IMR-90 (cell line): Measurements from ENCODE around the gene PDE4DIP.
"Not testable (repeated sequence)": the region's sequence is repeated elsewhere in the genome, so short reads cannot be mapped to it uniquely, and the experiment has no call there.

Experiments
- BHLHE40 ChIP-seq: fragments of 150-350 bp; IDR thresholded peaks from 2 replicates; pipeline ENCODE4 v1.6.1; 2016; ENCODE audit warnings: mild to moderate bottlenecking, low read depth, low read length
- CEBPB ChIP-seq: IDR thresholded peaks from 2 replicates; pipeline ENCODE4 v1.6.1; 2012; ENCODE audit warnings: low read depth, low read length, improper control_type of control experiment
- MAFK ChIP-seq: IDR thresholded peaks from 2 replicates; pipeline ENCODE4 v1.6.1; 2012; ENCODE audit warnings: low read depth, low read length, improper control_type of control experiment
- MAZ ChIP-seq: IDR thresholded peaks from 2 replicates; pipeline ENCODE4 v1.6.1; 2012; ENCODE audit warnings: low read depth, mild to moderate bottlenecking, low read length, improper control_type of control experiment, moderate library complexity, borderline replicate concordance
- MXI1 ChIP-seq: IDR thresholded peaks from 2 replicates; pipeline ENCODE4 v1.6.1; 2012; ENCODE audit warnings: low read depth, mild to moderate bottlenecking, low read length, moderate library complexity, borderline replicate concordance
- POLR2A ChIP-seq: IDR thresholded peaks from 2 replicates; pipeline ENCODE4 v1.6.1; 2012; ENCODE audit warnings: mild to moderate bottlenecking, low read depth, low read length
- RFX5 ChIP-seq: IDR thresholded peaks from 2 replicates; pipeline ENCODE4 v1.8.0; 2012; ENCODE audit warnings: low read depth, mild to moderate bottlenecking, low read length, moderate library complexity
- SMC3 ChIP-seq: fragments of 150-350 bp; IDR thresholded peaks from 2 replicates; pipeline ENCODE4 v1.6.1; 2016; ENCODE audit warnings: low read depth, mild to moderate bottlenecking, antibody characterized with exemption, low read length, moderate library complexity
- TF ChIP-seq, protein P1 (sequence below): conservative IDR thresholded peaks from 2 replicates; pipeline ENCODE4 v1.5.1; 2012; ENCODE audit warnings: mild to moderate bottlenecking, low read depth, low read length, improper control_type of control experiment
- TF ChIP-seq, protein P2 (sequence below): fragments of 150-350 bp; IDR thresholded peaks from 2 replicates; pipeline ENCODE4 v1.6.1; 2017; ENCODE audit warnings: mild to moderate bottlenecking, antibody characterized with exemption, low read length, low read depth
- TF ChIP-seq, protein P3 (sequence below): fragments of 150-350 bp; IDR thresholded peaks from 2 replicates; pipeline ENCODE4 v1.6.1; 2016; ENCODE audit warnings: low read depth, mild to moderate bottlenecking, low read length, moderate library complexity, borderline replicate concordance

DNA sequence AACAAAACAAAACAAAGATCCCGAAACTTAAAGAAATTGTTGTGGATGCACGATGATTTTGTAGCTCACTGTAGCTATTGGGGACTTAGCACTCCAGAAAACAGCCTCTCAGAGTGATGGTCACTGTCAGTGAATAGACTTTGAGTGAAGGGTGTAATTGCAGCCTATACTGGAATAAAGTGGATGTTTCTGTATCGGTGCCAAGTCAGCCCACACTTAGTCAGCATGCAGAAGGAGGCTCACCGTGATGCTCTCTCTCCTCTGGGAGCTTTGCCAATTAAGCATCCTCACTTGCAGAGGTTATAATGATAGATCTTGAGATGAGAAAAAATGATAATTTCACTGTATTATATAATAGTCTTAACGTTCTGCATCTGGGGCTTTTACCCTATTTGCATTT, 11.1 kb downstream of the PDE4DIP start:
- not testable (repeated sequence) for TF ChIP-seq SMC3, POLR2A, CEBPB, MAZ, RFX5, MAFK, BHLHE40, MXI1
- TF ChIP-seq, protein P1, sequence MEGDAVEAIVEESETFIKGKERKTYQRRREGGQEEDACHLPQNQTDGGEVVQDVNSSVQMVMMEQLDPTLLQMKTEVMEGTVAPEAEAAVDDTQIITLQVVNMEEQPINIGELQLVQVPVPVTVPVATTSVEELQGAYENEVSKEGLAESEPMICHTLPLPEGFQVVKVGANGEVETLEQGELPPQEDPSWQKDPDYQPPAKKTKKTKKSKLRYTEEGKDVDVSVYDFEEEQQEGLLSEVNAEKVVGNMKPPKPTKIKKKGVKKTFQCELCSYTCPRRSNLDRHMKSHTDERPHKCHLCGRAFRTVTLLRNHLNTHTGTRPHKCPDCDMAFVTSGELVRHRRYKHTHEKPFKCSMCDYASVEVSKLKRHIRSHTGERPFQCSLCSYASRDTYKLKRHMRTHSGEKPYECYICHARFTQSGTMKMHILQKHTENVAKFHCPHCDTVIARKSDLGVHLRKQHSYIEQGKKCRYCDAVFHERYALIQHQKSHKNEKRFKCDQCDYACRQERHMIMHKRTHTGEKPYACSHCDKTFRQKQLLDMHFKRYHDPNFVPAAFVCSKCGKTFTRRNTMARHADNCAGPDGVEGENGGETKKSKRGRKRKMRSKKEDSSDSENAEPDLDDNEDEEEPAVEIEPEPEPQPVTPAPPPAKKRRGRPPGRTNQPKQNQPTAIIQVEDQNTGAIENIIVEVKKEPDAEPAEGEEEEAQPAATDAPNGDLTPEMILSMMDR: not testable (repeated sequence)
- TF ChIP-seq, protein P2, sequence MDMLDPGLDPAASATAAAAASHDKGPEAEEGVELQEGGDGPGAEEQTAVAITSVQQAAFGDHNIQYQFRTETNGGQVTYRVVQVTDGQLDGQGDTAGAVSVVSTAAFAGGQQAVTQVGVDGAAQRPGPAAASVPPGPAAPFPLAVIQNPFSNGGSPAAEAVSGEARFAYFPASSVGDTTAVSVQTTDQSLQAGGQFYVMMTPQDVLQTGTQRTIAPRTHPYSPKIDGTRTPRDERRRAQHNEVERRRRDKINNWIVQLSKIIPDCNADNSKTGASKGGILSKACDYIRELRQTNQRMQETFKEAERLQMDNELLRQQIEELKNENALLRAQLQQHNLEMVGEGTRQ: not testable (repeated sequence)
- TF ChIP-seq, protein P3, sequence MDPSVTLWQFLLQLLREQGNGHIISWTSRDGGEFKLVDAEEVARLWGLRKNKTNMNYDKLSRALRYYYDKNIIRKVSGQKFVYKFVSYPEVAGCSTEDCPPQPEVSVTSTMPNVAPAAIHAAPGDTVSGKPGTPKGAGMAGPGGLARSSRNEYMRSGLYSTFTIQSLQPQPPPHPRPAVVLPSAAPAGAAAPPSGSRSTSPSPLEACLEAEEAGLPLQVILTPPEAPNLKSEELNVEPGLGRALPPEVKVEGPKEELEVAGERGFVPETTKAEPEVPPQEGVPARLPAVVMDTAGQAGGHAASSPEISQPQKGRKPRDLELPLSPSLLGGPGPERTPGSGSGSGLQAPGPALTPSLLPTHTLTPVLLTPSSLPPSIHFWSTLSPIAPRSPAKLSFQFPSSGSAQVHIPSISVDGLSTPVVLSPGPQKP: not testable (repeated sequence)
